GM19397 (cell line): ENCODE results near the gene CDC27.
"Not testable (repeated sequence)": the region's sequence is repeated elsewhere in the genome, so short reads cannot be mapped to it uniquely, and the experiment has no call there.

Source experiments
- ATAC-seq: cut with Tn5 transposase; IDR thresholded peaks from one replicate; pipeline ENCODE4 v1.9.1; 2021; ENCODE audit warnings: mild to moderate bottlenecking, moderate library complexity; ENCODE audit not compliant: unreplicated experiment

Gene CDC27

GRCh38 chr17:47193931-47194511, 4.9 kb upstream of the CDC27 start:
- no peak for ATAC-seq

- no peak for ATAC-seq
Measured at GRCh38 chr17:47192554-47192953, 3.5 kb upstream of the CDC27 start.

- ATAC-seq = no peak
Measured at GRCh38 chr17:47190770-47191169, 1.7 kb upstream of the CDC27 start.

GRCh38 chr17:47190243-47190642, 1.1 kb upstream of the CDC27 start:
- ATAC-seq = no peak

GRCh38 chr17:47189732-47190237, 690 bp upstream of the CDC27 start:
- ATAC-seq = no peak

- ATAC-seq = no peak
Measured at GRCh38 chr17:47188271-47188875, 722 bp downstream of the CDC27 start.

- no peak for ATAC-seq
Measured at GRCh38 chr17:47184681-47185080, 4.4 kb downstream of the CDC27 start.

- not testable (repeated sequence) for ATAC-seq
Measured at GRCh38 chr17:47180988-47181387, 8.1 kb downstream of the CDC27 start.

GRCh38 chr17:47180337-47180736, 8.8 kb downstream of the CDC27 start:
- no peak for ATAC-seq

- ATAC-seq = no peak
Measured at GRCh38 chr17:47179141-47179540, 10.0 kb downstream of the CDC27 start.

GRCh38 chr17:47177261-47177660, 11.8 kb downstream of the CDC27 start:
- no peak for ATAC-seq

- ATAC-seq = no peak
Measured at GRCh38 chr17:47176389-47176826, 12.7 kb downstream of the CDC27 start.

GRCh38 chr17:47174823-47175222, 14.3 kb downstream of the CDC27 start:
- not testable (repeated sequence) for ATAC-seq

GRCh38 chr17:47172696-47173565, 16.2 kb downstream of the CDC27 start:
- no peak for ATAC-seq

GRCh38 chr17:47170710-47171109, 18.4 kb downstream of the CDC27 start:
- ATAC-seq = no peak

- ATAC-seq = not testable (repeated sequence)
Measured at GRCh38 chr17:47168896-47169295, 20.2 kb downstream of the CDC27 start.

GRCh38 chr17:47166854-47167253, 22.2 kb downstream of the CDC27 start:
- ATAC-seq = not testable (repeated sequence)

- no peak for ATAC-seq
Measured at GRCh38 chr17:47165137-47165536, 24.0 kb downstream of the CDC27 start.

GRCh38 chr17:47164263-47164662, 24.8 kb downstream of the CDC27 start:
- ATAC-seq = no peak

- no peak for ATAC-seq
Measured at GRCh38 chr17:47162013-47162622, 27.0 kb downstream of the CDC27 start.

GRCh38 chr17:47159315-47159714, 29.8 kb downstream of the CDC27 start:
- no peak for ATAC-seq
